ENCODE results near the gene UBE3D. TPM values are rescaled to one million over a fixed set of nuclear protein-coding genes. Genes with fewer than 3 reads are reported as not detected.
"Not testable (repeated sequence)": the region's sequence is repeated elsewhere in the genome, so short reads cannot be mapped to it uniquely, and the experiment has no call there.

The UBE3D gene
- total RNA-seq, 1 donor from 2014 or later, result 12.1 TPM

DNA sequence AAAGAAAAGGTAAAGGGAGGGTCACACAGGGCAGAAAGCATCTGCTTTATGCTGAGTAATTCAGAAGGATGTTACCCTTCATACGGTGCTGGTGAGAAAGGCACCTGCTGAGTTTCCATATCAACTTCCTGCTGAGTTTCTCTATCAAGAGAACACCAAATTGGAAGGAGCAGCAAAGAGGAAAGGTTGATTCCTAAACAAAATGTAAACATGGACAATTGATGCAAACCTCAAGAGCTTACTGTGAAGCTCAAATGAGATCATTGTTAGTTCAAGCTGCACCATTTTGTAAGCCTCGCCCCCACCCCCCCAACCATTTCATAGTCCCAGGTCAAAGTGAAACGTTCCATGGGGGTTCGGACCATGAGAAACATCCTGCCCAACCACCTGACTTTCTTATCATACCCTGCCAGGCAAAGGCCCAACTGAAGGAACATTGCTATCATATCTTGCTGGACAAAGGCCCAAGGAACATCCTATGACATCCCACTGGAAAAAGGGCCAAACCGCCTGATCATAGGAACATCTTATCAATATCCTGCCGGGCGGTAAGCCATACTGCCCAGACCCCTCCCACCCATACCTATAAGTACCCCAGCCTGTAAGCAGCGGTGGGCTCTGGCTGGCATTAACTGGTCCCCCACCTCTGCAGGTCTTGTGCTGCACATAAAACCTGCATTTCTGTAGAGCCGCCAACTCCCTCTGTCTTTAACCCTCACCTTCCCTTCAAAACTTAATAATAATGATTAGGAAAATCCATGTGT is 171.6 kb downstream of the UBE3D start:
- Mint-ChIP-seq H3K9me3 (ENCODE audit: unreplicated experiment) (no peaks in the 10 kb centered on the region), H3K36me3 (ENCODE audit: low read depth, unreplicated experiment) (peaks cover 4% of the 10 kb centered on the region), H3K27ac (ENCODE audit: unreplicated experiment) (no peak overlapping the region)

DNA sequence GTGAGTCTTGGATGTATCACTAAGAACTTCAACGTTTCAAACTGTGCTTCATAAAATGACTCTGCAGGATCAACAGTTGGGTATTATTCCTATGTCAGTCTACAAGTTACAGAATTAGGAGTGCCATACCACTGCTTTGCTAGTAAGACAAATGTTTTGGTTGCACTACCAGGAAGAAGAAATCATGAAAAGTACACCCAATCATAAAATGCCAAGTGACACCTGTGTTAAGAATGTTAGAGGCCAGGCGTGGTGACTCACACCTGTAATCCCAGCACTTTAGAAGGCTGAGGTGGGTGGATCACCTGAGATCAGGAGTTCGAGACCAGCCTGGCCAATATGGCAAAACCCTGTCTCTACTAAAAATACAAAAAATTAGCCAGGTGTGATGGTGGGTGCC is 174.1 kb downstream of the UBE3D start:
- H3K4me3 Mint-ChIP-seq (ENCODE audit: unreplicated experiment); H3K36me3 Mint-ChIP-seq (ENCODE audit: low read depth, unreplicated experiment); H3K27me3 Mint-ChIP-seq (ENCODE audit: unreplicated experiment); H3K9me3 Mint-ChIP-seq (ENCODE audit: unreplicated experiment); DNase-seq (ENCODE audit: low spot score); H3K27ac Mint-ChIP-seq (ENCODE audit: unreplicated experiment); H3K4me1 Mint-ChIP-seq (ENCODE audit: unreplicated experiment): not testable (repeated sequence)

More for the DNA sequence above, 171.6 kb downstream of the UBE3D start:
- no peak for DNase-seq (ENCODE audit: low spot score)
- TF ChIP-seq, protein P1, sequence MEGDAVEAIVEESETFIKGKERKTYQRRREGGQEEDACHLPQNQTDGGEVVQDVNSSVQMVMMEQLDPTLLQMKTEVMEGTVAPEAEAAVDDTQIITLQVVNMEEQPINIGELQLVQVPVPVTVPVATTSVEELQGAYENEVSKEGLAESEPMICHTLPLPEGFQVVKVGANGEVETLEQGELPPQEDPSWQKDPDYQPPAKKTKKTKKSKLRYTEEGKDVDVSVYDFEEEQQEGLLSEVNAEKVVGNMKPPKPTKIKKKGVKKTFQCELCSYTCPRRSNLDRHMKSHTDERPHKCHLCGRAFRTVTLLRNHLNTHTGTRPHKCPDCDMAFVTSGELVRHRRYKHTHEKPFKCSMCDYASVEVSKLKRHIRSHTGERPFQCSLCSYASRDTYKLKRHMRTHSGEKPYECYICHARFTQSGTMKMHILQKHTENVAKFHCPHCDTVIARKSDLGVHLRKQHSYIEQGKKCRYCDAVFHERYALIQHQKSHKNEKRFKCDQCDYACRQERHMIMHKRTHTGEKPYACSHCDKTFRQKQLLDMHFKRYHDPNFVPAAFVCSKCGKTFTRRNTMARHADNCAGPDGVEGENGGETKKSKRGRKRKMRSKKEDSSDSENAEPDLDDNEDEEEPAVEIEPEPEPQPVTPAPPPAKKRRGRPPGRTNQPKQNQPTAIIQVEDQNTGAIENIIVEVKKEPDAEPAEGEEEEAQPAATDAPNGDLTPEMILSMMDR (IDR thresholded peaks at IDR 0.05; ENCODE audit: unreplicated experiment), result no peak
- H3K4me3 Mint-ChIP-seq (ENCODE audit: unreplicated experiment), result no peak overlapping the region
- H3K4me1 Mint-ChIP-seq (ENCODE audit: unreplicated experiment), result peaks cover 6% of the 10 kb centered on the region
- no peaks in the 10 kb centered on the region for H3K27me3 Mint-ChIP-seq (ENCODE audit: unreplicated experiment)

DNA sequence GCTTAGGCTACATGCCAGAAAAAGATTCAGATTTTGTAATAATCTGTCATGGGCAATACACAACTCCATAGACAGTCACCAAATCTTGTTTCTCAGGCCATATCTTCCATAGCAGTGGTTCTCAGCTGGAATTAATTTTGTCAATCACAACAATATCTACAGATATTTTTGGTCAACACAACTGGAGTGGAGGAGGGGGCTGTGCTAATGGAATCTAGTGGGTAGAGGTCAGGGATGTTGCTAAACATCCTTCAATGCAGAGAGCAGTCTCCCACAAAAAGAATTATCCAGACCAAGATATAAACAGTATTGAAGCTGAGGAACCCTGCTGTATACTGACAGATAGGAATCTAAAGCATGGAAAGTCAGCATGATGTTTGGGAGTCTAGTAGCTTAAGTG is 174.6 kb downstream of the UBE3D start:
- Mint-ChIP-seq H3K4me1 (ENCODE audit: unreplicated experiment) (peaks cover 6% of the 10 kb centered on the region), H3K9me3 (ENCODE audit: unreplicated experiment) (no peaks in the 10 kb centered on the region), H3K36me3 (ENCODE audit: low read depth, unreplicated experiment) (peaks cover 4% of the 10 kb centered on the region), H3K27me3 (ENCODE audit: unreplicated experiment) (no peaks in the 10 kb centered on the region), H3K27ac (ENCODE audit: unreplicated experiment) (no peak overlapping the region), H3K4me3 (ENCODE audit: unreplicated experiment) (no peak overlapping the region)
- TF ChIP-seq, protein P1 (IDR thresholded peaks at IDR 0.05; ENCODE audit: unreplicated experiment), result no peak
- DNase-seq (ENCODE audit: low spot score), result no peak

DNA sequence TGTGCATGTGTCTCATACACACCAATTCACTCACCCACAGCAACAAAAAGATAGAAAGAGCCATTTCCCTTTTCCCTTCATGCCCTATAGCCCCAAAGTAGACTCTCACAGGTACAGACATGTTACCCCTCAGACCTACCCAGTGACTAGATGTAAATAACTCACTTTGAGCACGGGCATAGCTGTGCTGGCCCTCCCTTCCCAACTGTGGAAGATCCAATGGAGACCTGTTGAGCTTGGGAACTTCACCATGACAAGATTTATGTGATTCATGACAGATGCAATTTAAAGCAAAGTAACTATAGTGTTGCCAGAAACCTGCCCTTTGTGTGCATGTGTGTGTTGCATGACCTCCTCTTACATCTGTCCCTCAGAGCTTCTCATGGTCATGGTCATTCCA is 175.4 kb downstream of the UBE3D start:
- Mint-ChIP-seq H3K9me3 (ENCODE audit: unreplicated experiment) (no peaks in the 10 kb centered on the region), H3K27me3 (ENCODE audit: unreplicated experiment) (no peaks in the 10 kb centered on the region), H3K4me3 (ENCODE audit: unreplicated experiment) (no peak overlapping the region), H3K27ac (ENCODE audit: unreplicated experiment) (no peak overlapping the region), H3K36me3 (ENCODE audit: low read depth, unreplicated experiment) (peaks cover 4% of the 10 kb centered on the region), H3K4me1 (ENCODE audit: unreplicated experiment) (peaks cover 6% of the 10 kb centered on the region)
- TF ChIP-seq, protein P1 (IDR thresholded peaks at IDR 0.05; ENCODE audit: unreplicated experiment), result no peak
- no peak for DNase-seq (ENCODE audit: low spot score)

DNA sequence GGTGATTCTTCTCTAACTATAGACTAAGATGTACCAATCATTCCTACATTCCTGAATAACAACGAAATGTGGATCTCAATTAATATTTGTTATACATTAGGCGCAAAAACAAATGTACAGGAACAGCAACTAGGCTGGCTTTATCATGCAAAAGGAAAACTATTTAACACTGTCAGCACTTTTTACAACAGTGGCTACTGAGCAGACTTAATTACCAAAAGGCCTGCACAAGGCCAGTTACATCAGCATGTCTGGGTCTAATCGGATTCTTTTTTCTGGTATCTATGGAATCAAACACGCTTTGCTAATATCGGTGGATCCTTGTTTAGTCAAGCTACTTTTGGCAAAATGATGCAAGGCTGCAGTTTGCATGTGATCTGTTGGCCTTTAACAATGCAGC is 176.5 kb downstream of the UBE3D start:
- Mint-ChIP-seq H3K27me3 (ENCODE audit: unreplicated experiment) (peaks cover 1% of the 10 kb centered on the region), H3K36me3 (ENCODE audit: low read depth, unreplicated experiment) (peaks cover 4% of the 10 kb centered on the region), H3K4me3 (ENCODE audit: unreplicated experiment) (no peak overlapping the region), H3K4me1 (ENCODE audit: unreplicated experiment) (peaks cover 5% of the 10 kb centered on the region), H3K27ac (ENCODE audit: unreplicated experiment) (no peak overlapping the region), H3K9me3 (ENCODE audit: unreplicated experiment) (no peaks in the 10 kb centered on the region)
- DNase-seq (ENCODE audit: low spot score), result no peak
- TF ChIP-seq, protein P1 (IDR thresholded peaks at IDR 0.05; ENCODE audit: unreplicated experiment), result no peak
